ENCODE measurements around the gene TRIO. TPM values are rescaled to one million over a fixed set of nuclear protein-coding genes. Genes with fewer than 3 reads are reported as not detected.

TRIO gene
- total RNA-seq, 1 donor from 2014 or later, result 145 TPM

DNA sequence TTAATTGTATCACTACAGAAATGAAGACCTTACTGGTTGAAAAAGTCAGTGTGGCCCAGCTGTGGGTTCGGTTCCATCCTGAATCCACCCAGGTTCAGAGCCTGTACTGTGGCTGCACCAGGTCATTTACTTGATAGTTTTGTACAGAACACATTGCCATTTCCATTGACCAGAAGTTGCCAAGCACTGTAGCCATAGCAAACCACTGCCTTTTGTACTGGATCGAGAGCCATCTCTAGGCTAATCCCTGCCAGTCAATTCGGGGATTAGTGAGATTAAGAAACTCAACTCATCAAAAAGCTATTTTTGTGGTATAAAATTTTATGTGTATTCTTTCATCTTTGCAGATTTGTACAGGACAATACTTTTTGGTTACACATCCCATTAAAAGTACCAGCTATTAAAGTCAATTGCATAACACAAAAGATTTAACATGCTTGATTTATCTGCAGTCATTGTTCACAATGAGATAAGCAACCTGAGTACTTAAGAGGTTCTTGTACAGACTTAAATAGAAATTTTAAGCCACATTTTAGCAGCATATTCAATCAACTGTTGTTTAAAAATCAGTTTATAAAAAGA lies 329.9 kb downstream of the TRIO start:
- no peak for DNase-seq (ENCODE audit: low spot score)

- no peak for DNase-seq (ENCODE audit: low spot score)
Observed at GRCh38 chr5:14475045-14475444, 331.9 kb downstream of the TRIO start.

GRCh38 chr5:14476786-14477435 lies 333.8 kb downstream of the TRIO start:
- no peak for DNase-seq (ENCODE audit: low spot score)

DNA sequence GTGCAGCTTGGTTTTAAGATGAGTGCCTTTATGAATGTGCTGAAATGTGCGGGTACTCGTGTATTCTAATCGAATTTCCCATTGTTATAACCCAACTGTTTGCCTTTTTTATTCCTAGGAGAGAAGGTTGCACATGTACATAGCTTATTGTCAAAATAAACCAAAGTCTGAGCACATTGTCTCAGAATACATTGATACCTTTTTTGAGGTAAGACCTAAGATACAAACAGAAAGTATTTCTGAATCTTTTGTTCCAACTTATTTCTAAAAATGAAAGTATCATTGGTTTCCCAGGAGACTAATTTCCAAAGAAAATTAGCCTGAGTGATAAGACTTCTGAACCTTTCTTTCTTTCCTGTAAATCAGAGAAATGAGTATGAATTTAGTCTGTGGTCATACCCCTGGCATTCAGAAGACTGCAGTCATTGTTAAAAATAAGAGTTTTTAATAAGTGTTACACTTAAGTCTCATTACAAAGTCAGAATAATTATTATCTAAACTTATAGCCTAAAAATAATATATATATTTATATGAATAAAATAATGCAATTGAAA lies 336.1 kb downstream of the TRIO start:
- no peak for DNase-seq (ENCODE audit: low spot score)

GRCh38 chr5:14481349-14481748 lies 338.2 kb downstream of the TRIO start:
- no peak for DNase-seq (ENCODE audit: low spot score)

GRCh38 chr5:14482085-14482484 lies 338.9 kb downstream of the TRIO start:
- DNase-seq (ENCODE audit: low spot score), result no peak

DNA sequence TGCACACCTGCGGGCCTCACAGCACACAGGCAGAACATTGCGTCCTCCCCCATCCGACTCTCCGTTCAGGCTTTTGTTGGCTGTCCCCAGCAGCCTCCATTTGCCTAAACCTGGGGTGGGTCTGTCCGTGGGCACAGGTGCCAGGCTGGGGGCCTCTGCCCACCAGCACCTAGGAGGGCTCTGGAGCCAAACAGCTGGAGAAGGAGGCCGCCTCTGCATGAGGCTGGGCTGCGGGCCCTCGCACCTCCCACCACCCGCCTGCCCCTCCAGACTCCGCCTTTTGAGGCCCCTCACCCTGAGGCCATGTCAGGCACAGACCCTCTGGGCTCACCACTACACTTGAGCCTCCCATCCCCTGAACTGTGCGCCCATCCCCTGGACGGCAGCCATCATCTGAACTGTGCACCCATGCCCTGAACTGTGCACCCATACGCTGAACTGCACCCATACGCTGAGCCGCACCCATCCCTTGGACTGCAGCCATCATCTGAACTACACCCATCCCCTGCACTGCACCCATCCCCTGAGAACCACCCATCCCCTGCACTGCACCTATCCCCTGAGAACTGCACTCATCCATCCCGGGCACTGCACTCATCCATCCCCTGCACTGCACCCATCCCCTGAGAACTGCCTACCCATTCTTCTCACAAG lies 340.5 kb downstream of the TRIO start:
- no peak for DNase-seq (ENCODE audit: low spot score)

GRCh38 chr5:14486486-14486885 lies 343.3 kb downstream of the TRIO start:
- no peak for DNase-seq (ENCODE audit: low spot score)

GRCh38 chr5:14486996-14487896 lies 344.1 kb downstream of the TRIO start:
- no peak for DNase-seq (ENCODE audit: low spot score)

- no peak for DNase-seq (ENCODE audit: low spot score)
Observed at GRCh38 chr5:14487897-14488570, 344.9 kb downstream of the TRIO start.

DNA sequence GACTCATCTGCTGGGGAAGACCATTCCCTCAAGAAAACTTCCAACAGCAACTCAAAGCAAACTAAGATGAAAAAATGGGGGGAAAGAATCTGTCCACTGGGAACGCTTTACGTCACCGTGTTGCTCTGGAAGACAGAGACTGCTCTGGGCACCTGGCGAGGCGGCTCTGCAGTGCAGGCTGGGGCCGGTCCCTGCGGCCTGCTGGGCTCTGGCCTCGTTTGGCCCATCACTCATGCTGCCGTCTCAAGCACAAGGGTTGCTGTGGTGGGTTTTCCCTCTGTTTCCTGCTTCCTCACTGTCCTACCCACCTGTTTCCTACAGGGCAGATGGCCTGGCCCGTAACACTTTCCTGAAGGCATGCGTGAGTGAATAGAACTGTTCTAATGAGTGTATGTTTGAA lies 345.6 kb downstream of the TRIO start:
- no peak for DNase-seq (ENCODE audit: low spot score)

DNA sequence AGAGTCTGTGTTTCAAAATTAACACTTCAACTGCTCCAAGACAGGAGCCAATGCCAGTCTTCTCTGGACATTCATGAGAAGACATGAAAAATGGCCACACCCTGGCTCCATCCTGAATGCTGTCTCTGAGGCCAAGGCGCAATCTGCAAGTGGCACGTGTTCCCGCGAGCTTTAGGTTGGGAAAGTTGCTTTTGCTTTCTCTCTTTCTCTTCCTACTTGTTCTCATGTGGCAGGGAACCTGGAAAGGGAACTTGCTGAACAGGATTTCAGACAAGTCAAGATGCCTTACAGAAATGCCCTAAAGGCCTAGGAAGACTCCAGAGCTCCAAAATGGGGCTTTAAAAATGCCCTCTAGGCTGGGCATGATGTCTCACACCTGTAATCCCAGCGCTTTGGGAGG lies 346.5 kb downstream of the TRIO start:
- no peak for DNase-seq (ENCODE audit: low spot score)

- DNase-seq (ENCODE audit: low spot score), result no peak
Observed at GRCh38 chr5:14490309-14490711, 347.2 kb downstream of the TRIO start.

DNA sequence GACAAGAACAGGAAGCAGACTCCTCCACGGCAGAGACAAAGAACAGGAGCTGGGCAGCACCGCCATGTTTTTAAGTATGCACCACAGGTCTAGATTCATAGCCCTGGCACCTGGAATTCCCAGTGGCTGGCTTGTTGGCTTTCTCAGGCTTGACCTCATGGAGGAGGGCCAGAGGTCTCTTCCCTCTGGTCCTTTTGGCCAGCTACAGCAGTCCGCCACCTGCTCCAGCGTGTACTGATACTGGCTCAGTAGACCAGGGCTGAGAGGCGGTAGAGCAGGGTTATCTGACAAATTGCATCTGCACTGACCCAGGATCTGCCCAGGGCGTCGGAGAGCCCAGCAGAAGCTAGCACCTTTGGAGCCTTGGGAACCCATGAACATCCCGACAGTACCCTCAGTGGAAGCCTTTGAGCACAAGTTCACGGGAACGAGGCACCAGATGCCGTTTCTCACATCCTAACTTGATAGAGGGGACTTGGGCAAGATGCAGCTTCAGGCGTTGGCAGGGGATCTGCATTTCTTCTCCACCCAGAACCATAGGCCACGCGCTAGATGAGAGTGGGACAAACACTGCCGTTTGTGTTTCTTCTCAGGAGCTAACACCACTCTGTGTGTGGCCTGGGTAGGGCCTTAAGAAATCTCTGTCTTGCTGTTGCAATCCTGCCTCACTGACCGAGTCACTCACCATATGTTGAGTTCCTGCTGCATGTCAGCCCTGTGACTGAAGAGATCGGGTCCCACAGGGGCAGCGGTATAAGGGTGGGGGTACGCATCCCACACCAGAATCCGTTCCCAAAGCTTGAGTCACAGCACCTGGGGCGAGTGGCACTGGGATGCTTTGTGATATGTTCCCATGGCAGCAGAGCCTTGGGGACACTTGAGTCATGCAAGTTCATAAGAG lies 348.1 kb downstream of the TRIO start:
- DNase-seq (ENCODE audit: low spot score), result no peak

DNA sequence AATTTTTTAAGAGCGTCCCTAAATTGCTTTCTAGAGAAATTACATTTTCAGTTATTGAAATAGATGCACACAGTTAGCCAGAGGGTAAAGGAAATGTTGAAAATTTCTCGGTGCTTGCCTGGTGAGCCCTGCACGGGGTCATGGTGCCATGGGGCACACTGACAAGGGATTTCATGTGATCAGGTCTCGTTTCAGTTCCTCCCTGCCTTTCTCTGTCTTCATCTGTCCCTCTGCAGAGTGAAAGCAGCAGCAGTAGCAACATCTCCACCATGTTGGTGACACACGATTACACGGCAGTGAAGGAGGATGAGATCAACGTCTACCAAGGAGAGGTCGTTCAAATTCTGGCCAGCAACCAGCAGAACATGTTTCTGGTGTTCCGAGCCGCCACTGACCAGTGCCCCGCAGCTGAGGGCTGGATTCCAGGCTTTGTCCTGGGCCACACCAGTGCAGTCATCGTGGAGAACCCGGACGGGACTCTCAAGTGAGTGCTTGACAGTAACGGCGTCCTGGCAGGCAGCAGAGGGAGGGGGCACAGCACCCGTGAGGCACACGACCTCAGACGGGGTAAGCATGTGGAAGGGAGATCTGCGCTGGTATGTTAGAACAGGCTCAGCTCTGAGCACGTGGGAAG lies 349.3 kb downstream of the TRIO start:
- no peak for DNase-seq (ENCODE audit: low spot score)

- DNase-seq (ENCODE audit: low spot score), result no peak
Observed at GRCh38 chr5:14495301-14495700, 352.2 kb downstream of the TRIO start.

GRCh38 chr5:14497311-14497710 lies 354.2 kb downstream of the TRIO start:
- DNase-seq (ENCODE audit: low spot score), result no peak

DNA sequence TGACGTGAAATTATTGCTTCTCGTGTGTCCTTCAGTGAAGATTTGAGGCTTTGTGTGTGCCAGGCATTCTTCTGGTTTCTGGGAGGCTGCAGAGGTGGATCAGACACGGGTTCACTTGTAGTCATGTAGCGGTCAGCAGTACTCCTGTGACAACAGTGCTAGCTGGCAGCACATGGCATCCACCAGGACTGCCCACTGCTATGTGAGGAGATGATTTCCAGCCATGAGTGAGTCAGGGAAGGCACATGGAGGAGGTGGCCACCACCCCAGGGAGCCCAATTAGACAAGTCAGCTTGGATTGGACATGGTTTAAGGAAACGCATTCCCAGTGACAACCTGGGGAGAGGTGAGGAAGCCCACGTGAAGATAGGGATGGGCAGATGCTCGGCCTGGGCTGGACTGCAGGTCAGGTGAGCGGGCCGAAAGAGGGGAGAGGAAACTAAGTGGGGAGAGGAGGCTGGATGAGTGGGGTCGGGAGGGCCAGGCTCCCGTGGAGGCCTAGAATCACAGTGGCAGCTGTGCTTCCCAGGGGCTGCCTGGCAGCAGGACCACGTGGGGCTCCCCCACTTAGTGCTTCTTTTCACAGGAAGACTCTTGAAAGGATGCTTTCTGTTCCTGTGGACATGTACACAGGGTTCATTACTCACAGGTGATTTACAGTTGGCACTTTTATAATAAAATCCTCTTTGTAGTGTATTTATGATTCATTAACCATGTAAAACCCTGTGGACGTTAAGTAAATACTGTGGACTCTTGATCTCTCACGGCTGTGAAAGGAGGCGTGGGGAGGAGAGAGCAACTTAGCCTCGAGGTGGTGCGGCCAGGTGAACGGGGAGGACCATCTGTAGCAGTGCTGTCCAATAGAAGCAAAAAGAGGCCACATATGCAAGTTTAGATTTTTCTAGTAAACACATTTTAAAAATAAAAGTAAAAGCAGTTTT lies 358.5 kb downstream of the TRIO start:
- no peak for DNase-seq (ENCODE audit: low spot score)

Data from mesenteric fat pad (tissue), 1 donor.